ENCODE data around the gene LARGE1. TPM values are rescaled to one million over a fixed set of nuclear protein-coding genes. Genes with fewer than 3 reads are reported as not detected.

The LARGE1 gene
- polyA plus RNA-seq (2012; ENCODE audit: insufficient read length, low read depth): 2.0 TPM

GRCh38 chr22:33920197-33920540 is at the start of gene LARGE1:
Gene LARGE1 (minus strand): TSS chr22:33920476.
- TF ChIP-seq SIN3A (IDR thresholded peaks at IDR 0.05; ENCODE audit: borderline replicate concordance, insufficient read depth, low read length) (no peak), REST (IDR thresholded peaks at IDR 0.05; ENCODE audit: insufficient read depth in 1 of 2, low read depth in 2 of 2, low read length in 2 of 2) (no peak), TAF1 (IDR thresholded peaks at IDR 0.05; ENCODE audit: borderline replicate concordance, insufficient read depth, low read length) (no peak), POLR2AphosphoS5 (IDR thresholded peaks at IDR 0.05; ENCODE audit: low read depth, low read length) (no peak), FOXP2 (optimal IDR thresholded peaks at IDR 0.05; ENCODE audit: borderline replicate concordance, extremely low read depth, extremely low read length, insufficient read depth) (no peak)

GRCh38 chr22:33969045-33969444 is 48.8 kb upstream of the LARGE1 start:
- no peak for TF ChIP-seq SIN3A (IDR thresholded peaks at IDR 0.05; ENCODE audit: borderline replicate concordance, insufficient read depth, low read length)
- TF ChIP-seq FOXP2 (optimal IDR thresholded peaks at IDR 0.05; ENCODE audit: borderline replicate concordance, extremely low read depth, extremely low read length, insufficient read depth): no peak
- no peak for TF ChIP-seq REST (IDR thresholded peaks at IDR 0.05; ENCODE audit: insufficient read depth in 1 of 2, low read depth in 2 of 2, low read length in 2 of 2)
- TF ChIP-seq TAF1 (IDR thresholded peaks at IDR 0.05; ENCODE audit: borderline replicate concordance, insufficient read depth, low read length): no peak
- TF ChIP-seq POLR2AphosphoS5 (IDR thresholded peaks at IDR 0.05; ENCODE audit: low read depth, low read length): no peak

- TF ChIP-seq FOXP2 (optimal IDR thresholded peaks at IDR 0.05; ENCODE audit: borderline replicate concordance, extremely low read depth, extremely low read length, insufficient read depth) (no peak), POLR2AphosphoS5 (IDR thresholded peaks at IDR 0.05; ENCODE audit: low read depth, low read length) (no peak), SIN3A (IDR thresholded peaks at IDR 0.05; ENCODE audit: borderline replicate concordance, insufficient read depth, low read length) (no peak), TAF1 (IDR thresholded peaks at IDR 0.05; ENCODE audit: borderline replicate concordance, insufficient read depth, low read length) (no peak), REST (IDR thresholded peaks at IDR 0.05; ENCODE audit: insufficient read depth in 1 of 2, low read depth in 2 of 2, low read length in 2 of 2) (no peak)
Measured at GRCh38 chr22:33964121-33964520, 43.8 kb upstream of the LARGE1 start.

GRCh38 chr22:33962409-33962808 is 42.1 kb upstream of the LARGE1 start:
- TF ChIP-seq POLR2AphosphoS5 (IDR thresholded peaks at IDR 0.05; ENCODE audit: low read depth, low read length) (no peak), REST (IDR thresholded peaks at IDR 0.05; ENCODE audit: insufficient read depth in 1 of 2, low read depth in 2 of 2, low read length in 2 of 2) (no peak), FOXP2 (optimal IDR thresholded peaks at IDR 0.05; ENCODE audit: borderline replicate concordance, extremely low read depth, extremely low read length, insufficient read depth) (no peak), SIN3A (IDR thresholded peaks at IDR 0.05; ENCODE audit: borderline replicate concordance, insufficient read depth, low read length) (no peak), TAF1 (IDR thresholded peaks at IDR 0.05; ENCODE audit: borderline replicate concordance, insufficient read depth, low read length) (no peak)

- TF ChIP-seq SIN3A (IDR thresholded peaks at IDR 0.05; ENCODE audit: borderline replicate concordance, insufficient read depth, low read length) (no peak), TAF1 (IDR thresholded peaks at IDR 0.05; ENCODE audit: borderline replicate concordance, insufficient read depth, low read length) (no peak), REST (IDR thresholded peaks at IDR 0.05; ENCODE audit: insufficient read depth in 1 of 2, low read depth in 2 of 2, low read length in 2 of 2) (no peak), FOXP2 (optimal IDR thresholded peaks at IDR 0.05; ENCODE audit: borderline replicate concordance, extremely low read depth, extremely low read length, insufficient read depth) (no peak), POLR2AphosphoS5 (IDR thresholded peaks at IDR 0.05; ENCODE audit: low read depth, low read length) (no peak)
Measured at GRCh38 chr22:33958741-33959140, 38.5 kb upstream of the LARGE1 start.
